ENCODE results near the gene VAPB. TPM values are rescaled to one million over a fixed set of nuclear protein-coding genes. Genes with fewer than 3 reads are reported as not detected.

Gene VAPB
- total RNA-seq, 1 donor from 2014 or later = 66.1 TPM

- DNase-seq (ENCODE audit: low spot score) = peak; percentile 61
These were observed 92.5 kb downstream of the VAPB start for GRCh38 chr20:58481481-58482021.

GRCh38 chr20:58482416-58482815 is 93.4 kb downstream of the VAPB start:
- DNase-seq (ENCODE audit: low spot score) = no peak

GRCh38 chr20:58483051-58483450 is 94.0 kb downstream of the VAPB start:
- no peak for DNase-seq (ENCODE audit: low spot score)

- no peak for DNase-seq (ENCODE audit: low spot score)
These were observed 94.4 kb downstream of the VAPB start for GRCh38 chr20:58483470-58483869.

GRCh38 chr20:58485393-58485792 is 96.4 kb downstream of the VAPB start:
- DNase-seq (ENCODE audit: low spot score) = no peak

GRCh38 chr20:58486207-58486606 is 97.2 kb downstream of the VAPB start:
- DNase-seq (ENCODE audit: low spot score) = no peak

- no peak for DNase-seq (ENCODE audit: low spot score)
These were observed 103.2 kb downstream of the VAPB start for GRCh38 chr20:58492074-58492718.

- DNase-seq (ENCODE audit: low spot score) = peak; percentile 1
These were observed 103.9 kb downstream of the VAPB start for GRCh38 chr20:58492795-58493524.

- peak; percentile 32 for DNase-seq (ENCODE audit: low spot score)
These were observed 106.0 kb downstream of the VAPB start for GRCh38 chr20:58494923-58495622.

- DNase-seq (ENCODE audit: low spot score) = peak; percentile 35
These were observed 106.8 kb downstream of the VAPB start for GRCh38 chr20:58495623-58496428.

GRCh38 chr20:58496429-58496769 is 107.4 kb downstream of the VAPB start:
- DNase-seq (ENCODE audit: low spot score) = no peak

- DNase-seq (ENCODE audit: low spot score) = peak; percentile 22
These were observed 108.1 kb downstream of the VAPB start for GRCh38 chr20:58497076-58497641.

- peak; percentile 8 for DNase-seq (ENCODE audit: low spot score)
These were observed 108.9 kb downstream of the VAPB start for GRCh38 chr20:58497724-58498469.

GRCh38 chr20:58498470-58499068 is 109.5 kb downstream of the VAPB start:
- peak; percentile 29 for DNase-seq (ENCODE audit: low spot score)

GRCh38 chr20:58500256-58500655 is 111.2 kb downstream of the VAPB start:
- DNase-seq (ENCODE audit: low spot score) = peak; percentile 10

Other genes starting within 250 kb of the VAPB start
- not detected for gene ANKRD60, start 160.6 kb upstream of the VAPB start, total RNA-seq
- gene RAB22A, start 79.5 kb upstream of the VAPB start, total RNA-seq = 21.3 TPM
- gene APCDD1L, start 126.2 kb downstream of the VAPB start, total RNA-seq = 2.3 TPM

Data from ureter (tissue), 1 donor.